HEK293T (cell line): ENCODE data around the gene CDK5RAP3.
A peak's percentile ranks its signal among the peaks of the same experiment; 100 is the strongest.

Experiments used
- CTCF ChIA-PET: fragments of 350-600 bp; formaldehyde crosslinking; extraction: SDS; loops from one replicate; lab custom pipeline; 2021; ENCODE audit warnings: antibody characterized with exemption, inconsistent platforms; lab: Yijun Ruan, JAX
- POLR2A ChIA-PET: fragments of 350-600 bp; formaldehyde crosslinking; extraction: SDS; loops from one replicate; lab custom pipeline; 2020; ENCODE audit warnings: antibody characterized with exemption, inconsistent platforms; lab: Yijun Ruan, JAX
- DNase-seq: peaks from one replicate; pipeline ENCODE4 v3.0.0; 2012; ENCODE audit warnings: mixed read lengths; ENCODE audit errors: extremely low spot score
- ARNT ChIP-seq: fragments of 450-650 bp; IDR thresholded peaks from 2 replicates; pipeline ENCODE4 v1.6.1; 2017; ENCODE audit warnings: mild to moderate bottlenecking
- BHLHE40 ChIP-seq: fragments of 450-650 bp; IDR thresholded peaks from 2 replicates; pipeline ENCODE4 v1.6.1; 2016; ENCODE audit warnings: mild to moderate bottlenecking, moderate library complexity, borderline replicate concordance
- CTBP1 ChIP-seq: fragments of 450-650 bp; IDR thresholded peaks from 2 replicates; pipeline ENCODE4 v1.6.1; 2016; ENCODE audit warnings: borderline replicate concordance
- ELF4 ChIP-seq: fragments of 450-650 bp; IDR thresholded peaks from 2 replicates; pipeline ENCODE4 v1.6.1; 2017; ENCODE audit warnings: antibody characterized with exemption
- FOXA1 ChIP-seq: fragments of 450-650 bp; IDR thresholded peaks from 2 replicates; pipeline ENCODE4 v1.6.1; 2016; ENCODE audit warnings: mild to moderate bottlenecking
- FOXK2 ChIP-seq: fragments of 450-650 bp; IDR thresholded peaks from 2 replicates; pipeline ENCODE4 v1.6.1; 2016; ENCODE audit warnings: mild to moderate bottlenecking
- FOXM1 ChIP-seq: fragments of 450-650 bp; IDR thresholded peaks from 2 replicates; pipeline ENCODE4 v1.6.1; 2017; ENCODE audit warnings: mild to moderate bottlenecking, borderline replicate concordance
- HDGF ChIP-seq: fragments of 450-650 bp; IDR thresholded peaks from 2 replicates; pipeline ENCODE4 v1.6.1; 2017; ENCODE audit warnings: antibody characterized with exemption, borderline replicate concordance
- L3MBTL2 ChIP-seq: fragments of 450-650 bp; conservative IDR thresholded peaks from 2 replicates; pipeline ENCODE4 v1.6.1; 2016; ENCODE audit warnings: mild to moderate bottlenecking
- LEF1 ChIP-seq: fragments of 450-650 bp; IDR thresholded peaks from 2 replicates; pipeline ENCODE4 v1.6.1; 2017; ENCODE audit warnings: mild to moderate bottlenecking, borderline replicate concordance
- NFRKB ChIP-seq: fragments of 450-650 bp; IDR thresholded peaks from 2 replicates; pipeline ENCODE4 v1.6.1; 2016; ENCODE audit warnings: mild to moderate bottlenecking, moderate library complexity
- PKNOX1 ChIP-seq: fragments of 450-650 bp; IDR thresholded peaks from 2 replicates; pipeline ENCODE4 v1.6.1; 2016
- SP1 ChIP-seq: fragments of 450-650 bp; IDR thresholded peaks from 2 replicates; pipeline ENCODE4 v1.6.1; 2017
- SUZ12 ChIP-seq: fragments of 450-650 bp; IDR thresholded peaks from 2 replicates; pipeline ENCODE4 v1.6.1; 2016; ENCODE audit warnings: mild to moderate bottlenecking
- TARDBP ChIP-seq: fragments of 450-650 bp; IDR thresholded peaks from 2 replicates; pipeline ENCODE4 v1.6.1; 2016

Gene CDK5RAP3

GRCh38 chr17:48003417-48004151 is 32.7 kb downstream of the CDK5RAP3 start:
- ChIA-PET CTCF (no interaction called here), POLR2A (interaction anchor here (1.7 kb wide), 1 partner anchor 9 kb away, joined by 5 read pairs; no protein-coding TSS in a partner anchor)
- no peak for DNase-seq
- no peak for TF ChIP-seq SUZ12
- no peak for TF ChIP-seq ARNT

GRCh38 chr17:48004983-48005382 is 34.1 kb downstream of the CDK5RAP3 start:
- no peak for TF ChIP-seq LEF1
- no peak for TF ChIP-seq ELF4
- TF ChIP-seq FOXA1: no peak
- no peak for TF ChIP-seq NFRKB
- TF ChIP-seq FOXM1: no peak
- TF ChIP-seq BHLHE40: no peak
- TF ChIP-seq HDGF: no peak
- TF ChIP-seq CTBP1: no peak
- TF ChIP-seq SP1: no peak
- no peak for TF ChIP-seq L3MBTL2
- no peak for TF ChIP-seq TARDBP
- TF ChIP-seq FOXK2: no peak
- CTCF ChIA-PET: no interaction called here
- DNase-seq: no peak
- POLR2A ChIA-PET: no interaction called here

GRCh38 chr17:48006936-48007709 is 36.2 kb downstream of the CDK5RAP3 start:
- ChIA-PET CTCF (interaction anchor here (1.0 kb wide), 1 partner anchor 11 kb away, joined by 4 read pairs; no protein-coding TSS in a partner anchor), POLR2A (interaction anchor here (1.4 kb wide), 1 partner anchor 66 kb away, joined by 3 read pairs; the partner anchor contains the start of gene PNPO)
- TF ChIP-seq HDGF (no peak), PKNOX1 (peak; percentile 61), FOXM1 (no peak)
- DNase-seq: no peak

- DNase-seq: no peak
- ChIA-PET CTCF (interaction anchor here (0.7 to 1.4 kb wide), 2 partner anchors 11 to 15 kb away, joined by 6 to 7 read pairs; no protein-coding TSS in a partner anchor), POLR2A (interaction anchor here (1.5 kb wide), 1 partner anchor 39 kb away, joined by 10 read pairs; the partner anchor contains the start of gene CDK5RAP3)
- TF ChIP-seq SUZ12 (no peak), HDGF (no peak), NFRKB (no peak), ELF4 (no peak), TARDBP (no peak), BHLHE40 (no peak), L3MBTL2 (no peak), LEF1 (no peak), FOXA1 (no peak), SP1 (no peak)
Observed at GRCh38 chr17:48010193-48010592, 39.3 kb downstream of the CDK5RAP3 start.

GRCh38 chr17:48011405-48012150 is 40.7 kb downstream of the CDK5RAP3 start:
- POLR2A ChIA-PET: interaction anchor here (0.7 to 2.3 kb wide), 11 partner anchors 9 to 170 kb away, joined by 3 to 10 read pairs (median 4); partner anchors contain the start of genes CDK5RAP3, NFE2L1 and PNPO

GRCh38 chr17:48012151-48012520 is 41.2 kb downstream of the CDK5RAP3 start:
- DNase-seq: peak; percentile 81
- ChIA-PET CTCF (interaction anchor here (0.6 to 1.8 kb wide), 7 partner anchors 24 to 169 kb away, joined by 3 to 8 read pairs (median 4); no protein-coding TSS in a partner anchor), POLR2A (interaction anchor here (0.7 to 2.3 kb wide), 6 partner anchors 9 to 71 kb away, joined by 3 to 8 read pairs (median 4); partner anchors contain the start of genes CDK5RAP3, NFE2L1 and PNPO)
- no peak for TF ChIP-seq HDGF
- no peak for TF ChIP-seq SP1
- TF ChIP-seq PKNOX1: peak; percentile 4; the same call in 1 of the 2 replicates

More at GRCh38 chr17:48011405-48012150, 40.7 kb downstream of the CDK5RAP3 start:
- TF ChIP-seq PKNOX1 (peak; percentile 93), NFRKB (no peak), CTBP1 (peak; percentile 79), TARDBP (no peak), ELF4 (no peak), L3MBTL2 (peak; percentile 62)
- DNase-seq: peak; percentile 75
- CTCF ChIA-PET: interaction anchor here (0.6 to 1.8 kb wide), 14 partner anchors 9 to 168 kb away, joined by 3 to 8 read pairs (median 4); no protein-coding TSS in a partner anchor
